DMS 273 (cell line): ENCODE results near the gene CYP27C1.
A peak's percentile ranks its signal among the peaks of the same experiment; 100 is the strongest.
"Not testable (repeated sequence)": the region's sequence is repeated elsewhere in the genome, so short reads cannot be mapped to it uniquely, and the experiment has no call there.

Experiments
- DNase-seq: peaks from one replicate; lab custom pipeline; 2025; ENCODE audit not compliant: unreplicated experiment; lab: John Stamatoyannopoulos, UW

Gene CYP27C1

DNA sequence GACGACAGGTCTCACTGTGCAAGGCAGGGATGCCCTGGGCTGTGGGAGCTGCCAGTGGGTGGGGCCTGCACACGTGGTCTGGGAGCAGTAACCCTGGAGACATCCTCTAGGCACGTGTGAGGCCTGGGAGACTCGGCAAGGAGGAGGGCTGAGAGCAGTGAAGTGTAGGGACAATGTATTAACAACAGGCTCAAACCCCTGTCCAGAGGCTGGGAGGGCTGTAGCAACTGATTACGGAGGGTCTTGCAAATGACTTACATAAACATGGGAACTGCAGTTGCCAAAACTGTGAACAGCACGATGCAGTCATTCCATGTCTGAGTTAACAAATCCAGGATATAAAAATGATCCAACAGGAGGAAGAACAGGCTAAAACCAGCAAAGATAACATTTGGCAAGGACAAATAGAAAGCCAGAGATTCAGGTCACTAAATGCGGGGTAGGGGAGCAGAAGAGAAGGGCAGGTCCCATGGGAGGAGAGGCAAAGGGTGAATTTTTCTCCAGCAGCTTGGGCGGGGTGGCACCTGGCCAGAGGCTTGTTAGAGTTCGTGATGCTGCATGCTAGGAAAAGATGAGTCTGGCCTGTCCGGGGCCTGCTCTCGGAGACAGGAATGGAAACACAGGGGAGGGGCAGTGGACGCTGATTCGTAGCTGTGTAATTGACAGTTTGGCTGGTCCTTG, 44.9 kb downstream of the CYP27C1 start:
- peak; percentile 40 for DNase-seq

DNA sequence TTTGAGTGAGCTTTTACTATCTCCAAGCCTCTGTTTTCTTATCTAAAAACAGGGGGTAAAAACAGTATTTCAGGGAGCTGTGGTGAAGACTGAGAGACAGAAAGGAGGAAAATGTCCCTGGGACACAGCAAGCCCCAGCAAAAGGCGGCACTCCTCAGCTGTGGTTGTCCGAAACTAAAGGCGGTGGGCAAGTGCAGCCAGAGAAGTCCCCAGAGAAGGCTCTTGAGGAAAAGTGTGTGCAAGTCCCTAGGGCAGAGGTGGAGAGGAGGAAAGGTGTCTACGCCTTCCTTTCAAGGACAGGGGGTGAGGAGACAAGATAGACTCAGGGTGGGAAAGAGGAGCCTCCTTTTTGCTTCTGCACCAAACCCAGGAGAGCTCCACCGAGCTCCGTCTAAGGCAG, 45.5 kb downstream of the CYP27C1 start:
- no peak for DNase-seq

GRCh38 chr2:127174136-127174535, 46.0 kb downstream of the CYP27C1 start:
- DNase-seq, result peak; percentile 37

GRCh38 chr2:127173057-127173456, 47.0 kb downstream of the CYP27C1 start:
- DNase-seq, result no peak

DNA sequence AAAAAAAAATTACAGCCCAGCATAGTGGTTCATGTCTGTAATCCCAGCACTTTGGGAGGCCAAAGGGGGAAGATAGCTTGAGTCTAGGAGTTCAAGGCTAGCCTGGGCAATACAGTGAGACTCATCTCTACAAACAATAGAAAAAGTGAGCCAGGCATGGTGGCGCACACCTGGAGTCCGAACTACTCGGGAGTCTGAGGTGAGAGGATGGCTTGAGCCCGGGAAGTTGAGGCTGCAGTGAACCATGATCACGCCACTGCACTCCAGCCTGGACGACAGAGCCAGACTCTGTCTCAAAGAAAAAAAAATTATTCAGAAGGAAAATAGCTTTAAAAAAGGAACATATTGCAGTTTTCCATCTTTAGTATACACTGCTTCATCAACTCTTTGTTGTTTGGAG, 47.8 kb downstream of the CYP27C1 start:
- no peak for DNase-seq

DNA sequence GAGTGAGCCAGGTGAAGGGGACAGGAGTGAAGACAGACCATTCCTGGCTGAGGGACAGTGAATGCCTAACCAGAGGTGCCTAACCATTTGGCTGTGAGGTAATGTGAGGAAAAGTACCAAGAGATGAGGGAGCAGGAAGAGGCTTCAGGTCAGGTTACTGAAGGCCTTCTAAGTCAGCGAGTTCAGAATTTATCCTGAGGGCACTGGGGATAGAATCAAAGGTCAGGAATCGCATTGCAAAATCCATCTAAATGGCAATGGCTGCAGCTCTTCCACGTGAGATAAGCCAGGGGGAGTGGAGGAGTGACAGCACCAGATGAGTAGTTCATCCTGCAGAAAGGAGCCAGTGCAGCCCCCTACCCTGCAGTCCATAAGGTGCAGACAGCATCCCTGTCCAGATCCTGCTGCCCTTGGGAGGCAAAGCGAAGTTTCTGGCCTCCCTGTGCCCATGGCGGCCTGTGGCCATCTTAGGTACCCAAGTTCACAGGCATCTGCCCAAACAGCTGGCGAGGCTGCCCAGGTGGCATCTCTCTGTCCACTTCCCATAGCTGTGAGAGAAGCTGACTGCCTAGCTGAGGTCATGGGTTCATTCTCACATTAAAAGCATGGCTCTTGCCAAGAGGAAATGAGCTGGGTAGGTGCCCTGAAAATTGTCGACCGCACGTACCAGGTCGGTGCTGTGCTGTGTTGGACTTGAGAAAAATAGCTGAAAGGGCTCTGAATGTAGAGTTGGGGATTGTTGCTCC, 49.5 kb downstream of the CYP27C1 start:
- DNase-seq, result no peak

DNA sequence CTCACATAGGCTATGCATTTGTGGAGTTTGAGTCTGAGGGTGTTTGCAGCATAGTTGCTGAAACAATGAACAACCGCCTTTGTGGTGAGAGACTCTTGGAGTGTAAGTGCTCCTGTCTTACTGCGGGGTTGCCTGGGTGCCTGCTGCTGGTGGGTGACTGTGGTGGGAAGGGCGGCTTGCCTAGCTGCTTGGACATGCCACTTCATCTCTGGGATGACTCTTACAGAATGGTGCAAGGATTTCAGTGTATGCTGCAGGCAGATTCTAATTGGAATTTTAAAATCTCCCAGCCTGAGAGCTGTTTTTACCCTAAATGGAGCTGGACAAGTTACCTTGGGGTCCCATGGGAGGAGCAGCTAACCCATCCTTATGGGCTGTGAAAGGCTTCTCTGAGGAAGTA, 50.1 kb downstream of the CYP27C1 start:
- no peak for DNase-seq

- no peak for DNase-seq
Observed at GRCh38 chr2:127169066-127169660, 50.9 kb downstream of the CYP27C1 start.

- no peak for DNase-seq
Observed at GRCh38 chr2:127166231-127166860, 53.8 kb downstream of the CYP27C1 start.

- no peak for DNase-seq
Observed at GRCh38 chr2:127165539-127165935, 54.6 kb downstream of the CYP27C1 start.

GRCh38 chr2:127164761-127165538, 55.1 kb downstream of the CYP27C1 start:
- no peak for DNase-seq

DNA sequence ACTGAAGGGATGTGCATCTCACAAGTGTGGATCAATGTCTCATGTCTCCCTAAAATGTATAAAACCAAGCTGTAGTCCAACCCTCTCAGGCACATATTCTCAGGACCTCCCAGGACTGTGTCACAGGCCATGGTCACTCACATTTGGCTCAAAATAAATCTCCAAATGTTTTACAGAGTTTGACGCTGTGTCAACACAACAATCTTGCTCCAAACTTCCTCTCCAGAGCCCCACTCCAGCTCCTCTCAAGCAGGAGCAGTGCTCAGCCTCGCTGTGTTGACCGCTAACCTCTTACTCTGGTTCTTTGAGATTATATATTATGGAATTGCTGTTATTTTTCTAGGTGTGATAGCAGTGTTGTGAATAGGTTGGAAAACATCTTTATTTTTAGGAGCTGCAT, 56.2 kb downstream of the CYP27C1 start:
- no peak for DNase-seq

- not testable (repeated sequence) for DNase-seq
Observed at GRCh38 chr2:127163090-127163406, 57.1 kb downstream of the CYP27C1 start.

- DNase-seq, result no peak
Observed at GRCh38 chr2:127162261-127163089, 57.6 kb downstream of the CYP27C1 start.

DNA sequence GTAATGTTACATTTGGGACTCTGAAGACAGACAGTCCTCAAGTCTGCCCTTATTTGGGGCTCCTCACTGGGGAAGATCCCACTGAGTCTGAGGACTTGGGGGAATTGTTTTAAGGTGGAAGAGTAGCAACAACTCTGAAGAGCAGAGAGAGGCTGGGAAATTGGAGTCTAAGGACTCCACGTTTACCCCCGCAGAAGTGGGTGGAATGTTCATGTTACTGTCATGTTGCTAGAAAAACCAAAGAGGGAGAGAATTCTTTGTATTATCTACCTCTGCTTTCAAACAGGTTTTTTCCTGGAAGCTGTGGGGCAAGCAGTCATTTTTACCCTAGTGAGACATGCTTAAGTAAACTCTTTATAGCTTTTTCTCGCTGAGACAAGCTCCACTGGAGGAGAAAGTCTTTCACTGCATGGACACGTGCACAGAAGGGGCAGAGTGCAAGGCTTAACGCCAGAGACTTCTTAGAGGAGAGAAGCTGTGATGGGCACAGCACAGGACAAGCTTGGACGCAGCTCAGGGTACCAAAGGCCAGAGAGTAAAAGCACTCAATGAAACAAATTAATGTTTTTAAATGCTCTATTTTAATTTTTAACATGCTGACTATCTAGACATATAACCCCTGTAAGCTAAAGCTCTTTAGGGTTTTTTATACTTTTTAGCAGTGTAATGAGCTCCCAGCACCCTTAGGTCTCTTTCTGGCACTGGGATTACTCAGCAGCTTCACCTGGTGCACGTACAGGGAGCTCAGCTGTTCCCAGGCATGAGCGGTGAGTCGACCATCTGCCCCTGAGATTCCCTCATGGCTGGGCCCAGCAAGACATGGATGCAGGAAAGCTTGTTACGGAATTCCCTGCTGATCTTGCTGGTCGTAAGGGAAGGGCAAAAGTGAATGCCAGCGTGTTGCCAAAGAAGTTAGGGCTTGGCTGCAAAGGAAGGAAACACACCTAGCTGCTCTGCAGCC, 58.6 kb downstream of the CYP27C1 start:
- DNase-seq, result peak; percentile 56

GRCh38 chr2:127160676-127161075, 59.4 kb downstream of the CYP27C1 start:
- no peak for DNase-seq

- DNase-seq, result peak; percentile 17
Observed at GRCh38 chr2:127159543-127159942, 60.6 kb downstream of the CYP27C1 start.

DNA sequence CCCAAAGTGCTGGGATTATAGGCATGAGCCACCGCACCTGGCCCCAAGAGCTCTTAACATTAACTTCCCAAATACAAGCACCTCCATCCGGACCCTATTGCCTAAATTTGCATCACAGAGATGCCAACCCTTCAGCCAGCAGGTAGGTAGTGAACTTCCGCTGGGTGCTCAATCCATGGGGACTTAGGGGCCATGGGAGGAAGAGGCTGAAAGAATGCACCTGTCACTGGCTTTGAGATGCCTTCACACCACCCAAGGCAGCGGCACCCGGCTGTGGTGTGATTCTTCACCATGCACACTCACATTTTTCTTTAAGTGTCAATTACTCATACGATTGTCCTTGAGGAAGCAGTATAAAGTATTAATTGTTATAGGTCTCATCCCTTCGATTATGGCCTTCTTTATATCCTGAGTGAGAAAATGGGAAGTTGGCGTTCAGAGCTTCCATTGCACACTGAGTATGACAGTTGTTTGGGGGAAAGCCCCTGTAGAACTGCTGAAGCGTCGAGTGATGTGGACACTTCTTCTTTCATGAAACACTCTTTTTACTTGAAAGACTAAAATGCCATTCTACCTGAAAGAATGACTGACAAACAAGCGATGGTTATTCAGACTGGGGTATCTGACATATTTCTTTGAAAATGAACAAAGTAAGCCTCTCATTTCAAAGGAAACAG, 61.3 kb downstream of the CYP27C1 start:
- no peak for DNase-seq
